ENCODE measurements around the gene SPSB1.

The SPSB1 gene

GRCh38 chr1:9258629-9259028 lies 34.1 kb upstream of the SPSB1 start:
- no peak for DNase-seq
- no peaks in the 10 kb centered on the region for H3K27me3 ChIP-seq (replicated peaks in 2 of 5; ENCODE audit: control insufficient read depth in 4 of 5, insufficient read depth in 5 of 5, low read length in 4 of 5)
- WGBS (ENCODE audit: insufficient coverage): 100% methylated on average over 5 of the region's 9 CpGs
- POLR2A ChIA-PET: no interaction called here
- H3K36me3 ChIP-seq (ENCODE audit: control insufficient read depth in 4 of 4, insufficient read depth in 4 of 4, low read length in 3 of 4): peaks cover 0 to 24% (median 1%) of the 10 kb centered on the region in 4 experiments
- H3K4me3 ChIP-seq (ENCODE audit: control insufficient read depth in 1 of 7, extremely low read depth in 1 of 7, insufficient read depth in 4 of 7, low read depth in 2 of 7, low read length in 6 of 7): no peak overlapping the region
- no peaks in the 10 kb centered on the region for H3K9me3 ChIP-seq (ENCODE audit: control extremely low read depth in 1 of 5, control insufficient read depth in 4 of 5, insufficient read depth in 2 of 5, low read depth in 1 of 5, low read length in 4 of 5)
- H3K27ac ChIP-seq (ENCODE audit: insufficient read depth in 1 of 2, low read depth in 1 of 2, low read length in 2 of 2, poor library complexity in 1 of 2, severe bottlenecking in 2 of 2): no peak overlapping the region
- CTCF ChIA-PET: no interaction called here
- H3K4me1 ChIP-seq (ENCODE audit: control extremely low read depth in 1 of 4, control insufficient read depth in 4 of 4, insufficient read depth in 4 of 4, low read length in 3 of 4): peaks cover 0 to 9% (median 3%) of the 10 kb centered on the region in 4 experiments

- H3K4me1 ChIP-seq (ENCODE audit: control extremely low read depth in 1 of 4, control insufficient read depth in 4 of 4, insufficient read depth in 4 of 4, low read length in 3 of 4): peaks cover 0 to 9% (median 3%) of the 10 kb centered on the region in 4 experiments
- H3K9me3 ChIP-seq (ENCODE audit: control extremely low read depth in 1 of 5, control insufficient read depth in 4 of 5, insufficient read depth in 2 of 5, low read depth in 1 of 5, low read length in 4 of 5): no peaks in the 10 kb centered on the region
- ChIA-PET CTCF (no interaction called here), POLR2A (no interaction called here)
- 98% methylated on average over 14 of the region's 20 CpGs for WGBS (ENCODE audit: insufficient coverage)
- no peaks in the 10 kb centered on the region for H3K27me3 ChIP-seq (replicated peaks in 2 of 5; ENCODE audit: control insufficient read depth in 4 of 5, insufficient read depth in 5 of 5, low read length in 4 of 5)
- no peak overlapping the region for H3K4me3 ChIP-seq (ENCODE audit: control insufficient read depth in 1 of 7, extremely low read depth in 1 of 7, insufficient read depth in 4 of 7, low read depth in 2 of 7, low read length in 6 of 7)
- H3K27ac ChIP-seq (ENCODE audit: insufficient read depth in 1 of 2, low read depth in 1 of 2, low read length in 2 of 2, poor library complexity in 1 of 2, severe bottlenecking in 2 of 2): no peak overlapping the region
- H3K36me3 ChIP-seq (ENCODE audit: control insufficient read depth in 4 of 4, insufficient read depth in 4 of 4, low read length in 3 of 4): peaks cover 0 to 39% (median 3%) of the 10 kb centered on the region in 4 experiments
- peak in 2 of 3 donors; percentile 65 to 73 for DNase-seq
Measured at GRCh38 chr1:9260059-9260766, 32.5 kb upstream of the SPSB1 start.

GRCh38 chr1:9261496-9261895 lies 31.2 kb upstream of the SPSB1 start:
- ChIA-PET POLR2A (no interaction called here), CTCF (interaction anchor here (1.1 to 1.2 kb wide), 2 partner anchors 8 to 188 kb away, joined by 3 to 6 read pairs; no protein-coding TSS in a partner anchor)
- H3K27me3 ChIP-seq (replicated peaks in 2 of 5; ENCODE audit: control insufficient read depth in 4 of 5, insufficient read depth in 5 of 5, low read length in 4 of 5): no peaks in the 10 kb centered on the region
- H3K4me1 ChIP-seq (ENCODE audit: control extremely low read depth in 1 of 4, control insufficient read depth in 4 of 4, insufficient read depth in 4 of 4, low read length in 3 of 4): peaks cover 2 to 9% (median 6%) of the 10 kb centered on the region in 4 experiments
- no peak for DNase-seq
- no peak overlapping the region for H3K27ac ChIP-seq (ENCODE audit: insufficient read depth in 1 of 2, low read depth in 1 of 2, low read length in 2 of 2, poor library complexity in 1 of 2, severe bottlenecking in 2 of 2)
- no peak overlapping the region for H3K4me3 ChIP-seq (ENCODE audit: control insufficient read depth in 1 of 7, extremely low read depth in 1 of 7, insufficient read depth in 4 of 7, low read depth in 2 of 7, low read length in 6 of 7)
- H3K9me3 ChIP-seq (ENCODE audit: control extremely low read depth in 1 of 5, control insufficient read depth in 4 of 5, insufficient read depth in 2 of 5, low read depth in 1 of 5, low read length in 4 of 5): no peaks in the 10 kb centered on the region
- WGBS (ENCODE audit: insufficient coverage): 93% methylated on average over 6 of the region's 8 CpGs
- peaks cover 0 to 36% (median 3%) of the 10 kb centered on the region in 4 experiments for H3K36me3 ChIP-seq (ENCODE audit: control insufficient read depth in 4 of 4, insufficient read depth in 4 of 4, low read length in 3 of 4)

GRCh38 chr1:9262096-9262986 lies 30.4 kb upstream of the SPSB1 start:
- no peak overlapping the region for H3K27ac ChIP-seq (ENCODE audit: insufficient read depth in 1 of 2, low read depth in 1 of 2, low read length in 2 of 2, poor library complexity in 1 of 2, severe bottlenecking in 2 of 2)
- H3K4me3 ChIP-seq (ENCODE audit: control insufficient read depth in 1 of 7, extremely low read depth in 1 of 7, insufficient read depth in 4 of 7, low read depth in 2 of 7, low read length in 6 of 7): no peak overlapping the region
- POLR2A ChIA-PET: no interaction called here
- CTCF ChIA-PET: interaction anchor here (0.7 to 1.2 kb wide), 3 partner anchors 9 to 193 kb away, joined by 3 to 6 read pairs (median 3); no protein-coding TSS in a partner anchor
- H3K9me3 ChIP-seq (ENCODE audit: control extremely low read depth in 1 of 5, control insufficient read depth in 4 of 5, insufficient read depth in 2 of 5, low read depth in 1 of 5, low read length in 4 of 5): no peaks in the 10 kb centered on the region
- no peak for DNase-seq
- H3K36me3 ChIP-seq (ENCODE audit: control insufficient read depth in 4 of 4, insufficient read depth in 4 of 4, low read length in 3 of 4): peaks cover 0 to 35% (median 3%) of the 10 kb centered on the region in 4 experiments
- H3K27me3 ChIP-seq (replicated peaks in 2 of 5; ENCODE audit: control insufficient read depth in 4 of 5, insufficient read depth in 5 of 5, low read length in 4 of 5): no peaks in the 10 kb centered on the region
- WGBS (ENCODE audit: insufficient coverage): 98% methylated on average over 33 of the region's 33 CpGs
- H3K4me1 ChIP-seq (ENCODE audit: control extremely low read depth in 1 of 4, control insufficient read depth in 4 of 4, insufficient read depth in 4 of 4, low read length in 3 of 4): peaks cover 2 to 11% (median 7%) of the 10 kb centered on the region in 4 experiments

DNA sequence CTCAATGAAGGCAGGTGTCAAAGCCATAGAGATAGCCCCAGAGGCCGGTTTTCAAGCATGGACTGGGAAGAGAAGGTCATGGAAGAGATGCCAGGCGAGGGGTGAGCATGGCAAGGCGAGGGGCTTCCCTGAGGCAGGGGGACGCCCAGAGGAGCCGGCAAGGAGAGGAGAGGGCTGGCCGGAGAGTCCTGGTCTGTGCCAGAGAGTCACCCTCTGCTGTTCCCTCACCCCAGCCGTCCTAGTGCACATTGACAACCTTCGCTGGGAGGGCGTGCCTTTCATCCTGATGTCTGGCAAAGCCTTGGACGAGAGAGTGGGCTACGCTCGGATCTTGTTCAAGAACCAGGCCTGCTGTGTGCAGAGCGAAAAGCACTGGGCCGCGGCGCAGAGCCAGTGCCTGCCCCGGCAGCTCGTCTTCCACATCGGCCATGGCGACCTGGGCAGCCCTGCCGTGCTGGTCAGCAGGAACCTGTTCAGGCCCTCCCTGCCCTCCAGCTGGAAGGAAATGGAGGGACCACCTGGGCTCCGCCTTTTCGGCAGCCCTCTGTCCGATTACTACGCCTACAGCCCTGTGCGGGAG lies 29.3 kb upstream of the SPSB1 start:
- Histone ChIP-seq H3K4me3 (ENCODE audit: control insufficient read depth in 1 of 7, extremely low read depth in 1 of 7, insufficient read depth in 4 of 7, low read depth in 2 of 7, low read length in 6 of 7) (no peak overlapping the region), H3K4me1 (ENCODE audit: control extremely low read depth in 1 of 4, control insufficient read depth in 4 of 4, insufficient read depth in 4 of 4, low read length in 3 of 4) (peaks cover 2 to 11% (median 7%) of the 10 kb centered on the region in 4 experiments), H3K36me3 (ENCODE audit: control insufficient read depth in 4 of 4, insufficient read depth in 4 of 4, low read length in 3 of 4) (peaks cover 0 to 30% (median 4%) of the 10 kb centered on the region in 4 experiments), H3K27ac (ENCODE audit: insufficient read depth in 1 of 2, low read depth in 1 of 2, low read length in 2 of 2, poor library complexity in 1 of 2, severe bottlenecking in 2 of 2) (no peak overlapping the region), H3K27me3 (replicated peaks in 2 of 5; ENCODE audit: control insufficient read depth in 4 of 5, insufficient read depth in 5 of 5, low read length in 4 of 5) (no peaks in the 10 kb centered on the region), H3K9me3 (ENCODE audit: control extremely low read depth in 1 of 5, control insufficient read depth in 4 of 5, insufficient read depth in 2 of 5, low read depth in 1 of 5, low read length in 4 of 5) (no peaks in the 10 kb centered on the region)
- DNase-seq: no peak
- POLR2A ChIA-PET: no interaction called here
- CTCF ChIA-PET: interaction anchor here (1.2 to 1.5 kb wide), 2 partner anchors 9 kb away, joined by 3 read pairs; no protein-coding TSS in a partner anchor
- WGBS (ENCODE audit: insufficient coverage): 98% methylated on average over 25 of the region's 26 CpGs

DNA sequence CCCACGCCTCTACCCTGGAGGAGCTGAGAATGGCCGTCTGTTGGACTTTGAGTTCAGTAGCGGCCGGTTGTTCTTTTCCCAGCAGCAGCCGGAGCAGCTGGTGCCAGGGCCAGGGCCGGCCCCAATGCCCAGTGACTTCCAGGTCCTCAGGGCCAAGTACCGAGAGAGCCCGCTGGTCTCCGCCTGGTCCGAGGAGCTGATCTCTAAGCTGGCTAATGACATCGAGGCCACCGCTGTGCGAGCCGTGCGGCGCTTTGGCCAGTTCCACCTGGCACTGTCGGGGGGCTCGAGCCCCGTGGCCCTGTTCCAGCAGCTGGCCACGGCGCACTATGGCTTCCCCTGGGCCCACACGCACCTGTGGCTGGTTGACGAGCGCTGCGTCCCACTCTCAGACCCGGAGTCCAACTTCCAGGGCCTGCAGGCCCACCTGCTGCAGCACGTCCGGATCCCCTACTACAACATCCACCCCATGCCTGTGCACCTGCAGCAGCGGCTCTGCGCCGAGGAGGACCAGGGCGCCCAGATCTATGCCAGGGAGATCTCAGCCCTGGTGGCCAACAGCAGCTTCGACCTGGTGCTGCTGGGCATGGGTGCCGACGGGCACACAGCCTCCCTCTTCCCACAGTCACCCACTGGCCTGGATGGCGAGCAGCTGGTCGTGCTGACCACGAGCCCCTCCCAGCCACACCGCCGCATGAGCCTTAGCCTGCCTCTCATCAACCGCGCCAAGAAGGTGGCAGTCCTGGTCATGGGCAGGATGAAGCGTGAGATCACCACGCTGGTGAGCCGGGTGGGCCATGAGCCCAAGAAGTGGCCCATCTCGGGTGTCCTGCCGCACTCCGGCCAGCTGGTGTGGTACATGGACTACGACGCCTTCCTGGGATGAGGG lies 28.5 kb upstream of the SPSB1 start:
- Histone ChIP-seq H3K9me3 (ENCODE audit: control extremely low read depth in 1 of 5, control insufficient read depth in 4 of 5, insufficient read depth in 2 of 5, low read depth in 1 of 5, low read length in 4 of 5) (no peaks in the 10 kb centered on the region), H3K36me3 (ENCODE audit: control insufficient read depth in 4 of 4, insufficient read depth in 4 of 4, low read length in 3 of 4) (peaks cover 0 to 33% (median 6%) of the 10 kb centered on the region in 4 experiments), H3K4me3 (ENCODE audit: control insufficient read depth in 1 of 7, extremely low read depth in 1 of 7, insufficient read depth in 4 of 7, low read depth in 2 of 7, low read length in 6 of 7) (no peak overlapping the region), H3K27me3 (replicated peaks in 2 of 5; ENCODE audit: control insufficient read depth in 4 of 5, insufficient read depth in 5 of 5, low read length in 4 of 5) (no peaks in the 10 kb centered on the region), H3K27ac (ENCODE audit: insufficient read depth in 1 of 2, low read depth in 1 of 2, low read length in 2 of 2, poor library complexity in 1 of 2, severe bottlenecking in 2 of 2) (no peak overlapping the region), H3K4me1 (ENCODE audit: control extremely low read depth in 1 of 4, control insufficient read depth in 4 of 4, insufficient read depth in 4 of 4, low read length in 3 of 4) (peaks cover 2 to 11% (median 7%) of the 10 kb centered on the region in 4 experiments)
- 98% methylated on average over 45 of the region's 50 CpGs for WGBS (ENCODE audit: insufficient coverage)
- POLR2A ChIA-PET: interaction anchor here (0.7 kb wide), 1 partner anchor 12 kb away, joined by 3 read pairs; no protein-coding TSS in a partner anchor
- DNase-seq: no peak
- CTCF ChIA-PET: interaction anchor here (0.8 to 1.5 kb wide), 3 partner anchors 8 to 20 kb away, joined by 3 read pairs; no protein-coding TSS in a partner anchor
